DOHH2 (cell line): Measurements from ENCODE around the gene BCAS1.

Source experiments
- H3F3A ChIP-seq: fragments of 200-600 bp; sonication (generic), shearing (Covaris generic); 2 replicates; pipeline ENCODE4 v1.6.0; 2016; ENCODE audit warnings: antibody characterized with exemption, mild to moderate bottlenecking; ENCODE audit not compliant: control insufficient read depth, insufficient read depth
- H3K27ac ChIP-seq: fragments of 200-600 bp; sonication (generic); 2 replicates; pipeline ENCODE4 v1.5.1; 2014; ENCODE audit warnings: low read depth, mild to moderate bottlenecking, low read length, moderate library complexity
- H3K27me3 ChIP-seq: fragments of 200-600 bp; sonication (generic); 2 replicates; pipeline ENCODE4 v1.6.1; 2014; ENCODE audit warnings: mild to moderate bottlenecking, low read length, mixed read lengths; ENCODE audit not compliant: control insufficient read depth
- H3K36me3 ChIP-seq: fragments of 200-600 bp; sonication (generic); 2 replicates; pipeline ENCODE4 v1.6.1; 2014; ENCODE audit warnings: mild to moderate bottlenecking, low read length, moderate library complexity, mixed read lengths; ENCODE audit not compliant: control insufficient read depth
- H3K4me1 ChIP-seq: fragments of 200-600 bp; sonication (generic); 2 replicates; pipeline ENCODE4 v1.6.1; 2014; ENCODE audit warnings: mild to moderate bottlenecking, low read length, mixed read lengths; ENCODE audit not compliant: control insufficient read depth
- H3K4me2 ChIP-seq: fragments of 200-600 bp; sonication (generic); 2 replicates; pipeline ENCODE4 v1.6.0; 2014; ENCODE audit warnings: mild to moderate bottlenecking, low read length, moderate library complexity
- H3K4me3 ChIP-seq: fragments of 200-600 bp; sonication (generic); 2 replicates; pipeline ENCODE4 v1.5.1; 2014; ENCODE audit warnings: mild to moderate bottlenecking, low read length, mixed read lengths
- H3K79me2 ChIP-seq: fragments of 200-600 bp; sonication (generic); 2 replicates; pipeline ENCODE4 v1.6.1; 2014; ENCODE audit warnings: mild to moderate bottlenecking, low read length, mixed read lengths; ENCODE audit not compliant: control insufficient read depth
- H3K9me2 ChIP-seq: fragments of 200-600 bp; sonication (generic); replicated peaks from 2 replicates; pipeline ENCODE4 v1.6.1; 2014; ENCODE audit warnings: mild to moderate bottlenecking, low read length, mixed read lengths; ENCODE audit not compliant: control insufficient read depth
- H3K9me3 ChIP-seq: fragments of 200-600 bp; sonication (generic); 2 replicates; pipeline ENCODE4 v1.6.1; 2014; ENCODE audit warnings: antibody characterized with exemption, low read length, mixed read lengths; ENCODE audit not compliant: control insufficient read depth, insufficient read depth
- H4K20me1 ChIP-seq: fragments of 200-600 bp; sonication (generic); 2 replicates; pipeline ENCODE4 v1.6.0; 2014; ENCODE audit warnings: low read depth, mild to moderate bottlenecking, antibody characterized with exemption, low read length, moderate library complexity; ENCODE audit not compliant: control insufficient read depth, insufficient read depth
- CTCF ChIP-seq: fragments of 200-600 bp; sonication (generic); IDR thresholded peaks from one replicate; pipeline ENCODE4 v1.5.1; 2014; ENCODE audit warnings: antibody characterized with exemption, mild to moderate bottlenecking, low read depth, low read length; ENCODE audit not compliant: poor library complexity, severe bottlenecking
- EZH2phosphoT487 ChIP-seq: fragments of 200-600 bp; sonication (generic); IDR thresholded peaks from 2 replicates; pipeline ENCODE4 v1.6.1; 2017; ENCODE audit warnings: borderline replicate concordance, mild to moderate bottlenecking, antibody characterized with exemption, low read length, moderate library complexity, mixed read lengths

The BCAS1 gene

GRCh38 chr20:53904261-53904660 is 166.1 kb downstream of the BCAS1 start:
- H3K9me3 ChIP-seq = no peaks in the 10 kb centered on the region
- H3K4me1 ChIP-seq = peaks cover 68% of the 10 kb centered on the region
- no peak overlapping the region for H3K4me3 ChIP-seq
- H3K27ac ChIP-seq = no peak overlapping the region
- H3K79me2 ChIP-seq = no peaks in the 10 kb centered on the region
- no peaks in the 10 kb centered on the region for H3K9me2 ChIP-seq
- H3K4me2 ChIP-seq = no peak overlapping the region
- no peaks in the 10 kb centered on the region for H3K27me3 ChIP-seq
- no peaks in the 10 kb centered on the region for H4K20me1 ChIP-seq
- peaks cover 8% of the 10 kb centered on the region for H3F3A ChIP-seq
- TF ChIP-seq EZH2phosphoT487 (no peak), CTCF (no peak)
- no peaks in the 10 kb centered on the region for H3K36me3 ChIP-seq

- no peaks in the 10 kb centered on the region for H3K9me3 ChIP-seq
Observed at GRCh38 chr20:53903652-53903987, 166.8 kb downstream of the BCAS1 start.

GRCh38 chr20:53902968-53903651 is 167.3 kb downstream of the BCAS1 start:
- Histone ChIP-seq H3K9me2 (no peaks in the 10 kb centered on the region), H3K79me2 (no peaks in the 10 kb centered on the region), H3K27ac (no peak overlapping the region), H3K27me3 (no peaks in the 10 kb centered on the region), H3K9me3 (no peaks in the 10 kb centered on the region), H3K4me1 (peaks cover 68% of the 10 kb centered on the region), H3K4me2 (no peak overlapping the region), H3K36me3 (no peaks in the 10 kb centered on the region), H3F3A (peaks cover 11% of the 10 kb centered on the region), H4K20me1 (no peaks in the 10 kb centered on the region), H3K4me3 (no peak overlapping the region)
- TF ChIP-seq CTCF (no peak), EZH2phosphoT487 (no peak)

More at GRCh38 chr20:53903652-53903987, 166.8 kb downstream of the BCAS1 start:
- H3K79me2 ChIP-seq = no peaks in the 10 kb centered on the region
- TF ChIP-seq CTCF (no peak), EZH2phosphoT487 (no peak)
- peaks cover 68% of the 10 kb centered on the region for H3K4me1 ChIP-seq
- no peak overlapping the region for H3K4me3 ChIP-seq
- no peaks in the 10 kb centered on the region for H3K36me3 ChIP-seq
- H4K20me1 ChIP-seq = no peaks in the 10 kb centered on the region
- no peak overlapping the region for H3K4me2 ChIP-seq
- no peaks in the 10 kb centered on the region for H3K27me3 ChIP-seq
- H3K27ac ChIP-seq = no peak overlapping the region
- H3F3A ChIP-seq = peaks cover 11% of the 10 kb centered on the region
- H3K9me2 ChIP-seq = no peaks in the 10 kb centered on the region
